GM12878 (cell line): ENCODE results near the gene RAP2C. TPM values are rescaled to one million over a fixed set of nuclear protein-coding genes. Genes with fewer than 3 reads are reported as not detected.

Source experiments
- BACH1 ChIP-seq: fragments of 450-650 bp; IDR thresholded peaks from 2 replicates; pipeline ENCODE4 v1.6.1; 2017; ENCODE audit warnings: mild to moderate bottlenecking, borderline replicate concordance
- CREM ChIP-seq: IDR thresholded peaks from 2 replicates; pipeline ENCODE4 v1.6.1; 2014; ENCODE audit warnings: antibody characterized with exemption, low read depth
- NRF1 ChIP-seq: conservative IDR thresholded peaks from 2 replicates; pipeline ENCODE4 v1.6.1; 2011; ENCODE audit warnings: mild to moderate bottlenecking, low read depth, low read length, improper control_type of control experiment
- SUZ12 ChIP-seq: fragments of 200-600 bp; sonication (generic); IDR thresholded peaks from one replicate; pipeline ENCODE4 v1.6.1; 2018; ENCODE audit warnings: antibody characterized with exemption, mild to moderate bottlenecking; ENCODE audit not compliant: unreplicated experiment
- ZNF274 ChIP-seq: IDR thresholded peaks from one replicate; pipeline ENCODE4 v1.8.0; 2011; ENCODE audit not compliant: insufficient read length, insufficient read depth
- ZNF592 ChIP-seq: fragments of 450-650 bp; IDR thresholded peaks from 2 replicates; pipeline ENCODE4 v1.6.1; 2017; ENCODE audit warnings: mild to moderate bottlenecking, moderate library complexity
- ZNF687 ChIP-seq: fragments of 450-650 bp; IDR thresholded peaks from 2 replicates; pipeline ENCODE4 v1.6.1; 2017; ENCODE audit warnings: mild to moderate bottlenecking, moderate library complexity
- polyA plus RNA-seq, 11 experiments: library from polyadenylated mRNA; depleted of rRNA in 4 of 11; unstranded in 6 of 11; stranded (reverse) in 5 of 11; fragments of >200 nt; fragmentation: Nextera tagmentation in 4 of 11; fragmentation: Illumina TruSeq in 1 of 11; extraction: Ambion mirVana in 4 of 11; extraction: Trizol in 1 of 11; gene quantifications; 1 replicate in 1 of 11; 2 replicates in 10 of 11; pipeline versions ENCODE4 v1.2.1 to v1.2.3, GENCODE V29; 2011 to 2016; ENCODE audit warnings: inconsistent platforms in 2 of 11, missing spikeins in 2 of 11, low read depth in 1 of 11
- total RNA-seq, 4 experiments: library from RNA; depleted of rRNA in 3 of 4; stranded (reverse); fragments of >200 nt in 3 of 4; fragmentation: Illumina TruSeq in 1 of 4; extraction: Trizol in 1 of 4; gene quantifications; 2 replicates each; pipeline versions ENCODE4 v1.2.1 to v1.2.3, GENCODE V29; 2013 to 2021

RAP2C gene
- total and polyA plus RNA-seq, 10 of the 15 experiments (the other 5 are each of a cell fraction or from before 2014, with no cell fraction given) = 17.1 to 32.1 (median 25.4) TPM

GRCh38 chrX:132171478-132171877 is 47.8 kb downstream of the RAP2C start (continued):
- TF ChIP-seq ZNF592 (no peak), BACH1 (no peak), NRF1 (no peak), ZNF274 (no peak), SUZ12 (no peak), CREM (no peak), ZNF687 (no peak)
- TF ChIP-seq, all 136 proteins: peak for 2
